Measurements from ENCODE around the gene RUNX2.

RUNX2 gene

DNA sequence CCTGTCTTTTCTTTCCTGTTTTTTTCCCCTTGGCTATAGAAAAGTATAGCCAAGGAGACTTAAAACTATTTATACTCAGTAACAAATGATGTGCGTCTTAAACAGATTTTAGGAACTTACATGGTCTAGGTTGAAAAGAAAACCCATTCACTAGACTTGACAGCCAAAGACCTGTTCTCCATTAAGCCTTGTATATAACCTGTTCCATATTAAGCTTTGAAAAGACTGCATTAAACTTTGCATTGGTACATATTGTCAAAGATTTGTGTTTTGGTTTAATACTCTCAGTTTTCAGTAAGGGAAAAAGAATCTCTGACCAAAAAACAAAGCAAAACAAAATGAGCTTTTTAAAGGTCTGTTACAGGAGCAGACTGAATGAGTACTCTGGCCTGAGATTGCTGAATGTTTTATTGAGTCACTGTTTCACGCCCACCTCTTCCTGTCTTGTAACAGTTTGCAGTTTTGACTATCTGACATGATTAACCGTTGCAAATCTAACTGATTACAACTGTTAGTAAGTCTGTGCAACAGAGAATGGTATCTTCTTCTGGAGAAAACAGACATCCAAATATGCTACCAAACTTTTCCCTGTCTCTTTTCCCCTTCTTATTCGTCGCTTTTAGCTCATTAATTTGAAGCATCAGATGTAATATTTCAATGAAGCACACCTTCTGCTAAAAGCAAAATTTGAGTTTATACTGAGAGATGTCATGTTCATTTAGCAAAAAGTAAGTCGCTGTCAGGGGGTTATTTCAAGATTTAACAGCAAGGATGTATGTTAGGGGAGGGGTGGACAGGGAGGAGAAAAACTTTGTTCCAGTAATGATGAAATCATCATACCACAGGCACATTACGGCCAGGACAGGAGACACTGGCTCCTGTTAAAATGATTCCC is 108.7 kb downstream of the RUNX2 start:
- no peak overlapping the region for H3K4me3 ChIP-seq (IDR thresholded peaks at IDR 0.05; ENCODE audit: insufficient read depth, low read depth, low read length)
- H3K36me3 ChIP-seq (ENCODE audit: insufficient read depth) = peaks cover 23% of the 10 kb centered on the region; the same call in 1 of the 2 replicates
- no peak overlapping the region for H3K9ac ChIP-seq
- peak overlapping the region; percentile 97; the same call in 1 of the 2 replicates for H3K4me2 ChIP-seq
- no peaks in the 10 kb centered on the region for H3K27me3 ChIP-seq (ENCODE audit: insufficient read depth, low read depth)
- peaks cover 100% of the 10 kb centered on the region for H3K79me2 ChIP-seq (ENCODE audit: insufficient read depth, low read depth)
- H3K4me1 ChIP-seq (ENCODE audit: low read depth, poor library complexity, severe bottlenecking) = peaks cover 100% of the 10 kb centered on the region
- H2AFZ ChIP-seq (ENCODE audit: low read depth) = no peak overlapping the region
- H3K27ac ChIP-seq = no peak overlapping the region
- TF ChIP-seq, protein P1, sequence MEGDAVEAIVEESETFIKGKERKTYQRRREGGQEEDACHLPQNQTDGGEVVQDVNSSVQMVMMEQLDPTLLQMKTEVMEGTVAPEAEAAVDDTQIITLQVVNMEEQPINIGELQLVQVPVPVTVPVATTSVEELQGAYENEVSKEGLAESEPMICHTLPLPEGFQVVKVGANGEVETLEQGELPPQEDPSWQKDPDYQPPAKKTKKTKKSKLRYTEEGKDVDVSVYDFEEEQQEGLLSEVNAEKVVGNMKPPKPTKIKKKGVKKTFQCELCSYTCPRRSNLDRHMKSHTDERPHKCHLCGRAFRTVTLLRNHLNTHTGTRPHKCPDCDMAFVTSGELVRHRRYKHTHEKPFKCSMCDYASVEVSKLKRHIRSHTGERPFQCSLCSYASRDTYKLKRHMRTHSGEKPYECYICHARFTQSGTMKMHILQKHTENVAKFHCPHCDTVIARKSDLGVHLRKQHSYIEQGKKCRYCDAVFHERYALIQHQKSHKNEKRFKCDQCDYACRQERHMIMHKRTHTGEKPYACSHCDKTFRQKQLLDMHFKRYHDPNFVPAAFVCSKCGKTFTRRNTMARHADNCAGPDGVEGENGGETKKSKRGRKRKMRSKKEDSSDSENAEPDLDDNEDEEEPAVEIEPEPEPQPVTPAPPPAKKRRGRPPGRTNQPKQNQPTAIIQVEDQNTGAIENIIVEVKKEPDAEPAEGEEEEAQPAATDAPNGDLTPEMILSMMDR (conservative IDR thresholded peaks at IDR 0.05; ENCODE audit: low read depth, low read length) = no peak
- H4K20me1 ChIP-seq (ENCODE audit: insufficient read depth) = no peaks in the 10 kb centered on the region; the same call in 1 of the 2 replicates

DNA sequence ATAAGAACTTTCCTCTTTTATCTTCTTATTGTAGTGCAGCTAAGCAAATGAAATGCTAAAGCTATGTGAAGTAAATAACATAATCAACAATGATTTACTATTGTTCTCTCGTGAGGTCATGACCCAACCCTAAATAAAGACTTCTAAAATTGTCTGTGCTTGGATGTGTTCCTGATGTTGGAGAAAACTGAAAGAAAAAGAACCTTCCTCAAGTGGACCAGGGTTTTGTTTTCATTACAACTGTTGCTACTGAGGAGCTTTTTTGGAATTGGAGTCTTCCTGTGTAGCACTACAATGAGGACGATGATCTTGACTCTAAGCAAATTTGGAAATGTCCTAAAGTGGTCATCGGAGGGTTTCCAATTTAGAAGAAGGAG is 109.3 kb downstream of the RUNX2 start:
- H3K9ac ChIP-seq = no peak overlapping the region
- no peaks in the 10 kb centered on the region for H3K27me3 ChIP-seq (ENCODE audit: insufficient read depth, low read depth)
- peaks cover 5% of the 10 kb centered on the region; the same call in 1 of the 2 replicates for H4K20me1 ChIP-seq (ENCODE audit: insufficient read depth)
- TF ChIP-seq, protein P1 (conservative IDR thresholded peaks at IDR 0.05; ENCODE audit: low read depth, low read length) = no peak
- H3K4me3 ChIP-seq (IDR thresholded peaks at IDR 0.05; ENCODE audit: insufficient read depth, low read depth, low read length) = no peak overlapping the region
- H3K36me3 ChIP-seq (ENCODE audit: insufficient read depth) = peaks cover 23% of the 10 kb centered on the region; the same call in 1 of the 2 replicates
- peaks cover 100% of the 10 kb centered on the region for H3K79me2 ChIP-seq (ENCODE audit: insufficient read depth, low read depth)
- H3K4me1 ChIP-seq (ENCODE audit: low read depth, poor library complexity, severe bottlenecking) = peaks cover 100% of the 10 kb centered on the region
- no peak overlapping the region; the same call in 1 of the 2 replicates for H3K4me2 ChIP-seq
- no peak overlapping the region for H2AFZ ChIP-seq (ENCODE audit: low read depth)
- H3K27ac ChIP-seq = no peak overlapping the region

DNA sequence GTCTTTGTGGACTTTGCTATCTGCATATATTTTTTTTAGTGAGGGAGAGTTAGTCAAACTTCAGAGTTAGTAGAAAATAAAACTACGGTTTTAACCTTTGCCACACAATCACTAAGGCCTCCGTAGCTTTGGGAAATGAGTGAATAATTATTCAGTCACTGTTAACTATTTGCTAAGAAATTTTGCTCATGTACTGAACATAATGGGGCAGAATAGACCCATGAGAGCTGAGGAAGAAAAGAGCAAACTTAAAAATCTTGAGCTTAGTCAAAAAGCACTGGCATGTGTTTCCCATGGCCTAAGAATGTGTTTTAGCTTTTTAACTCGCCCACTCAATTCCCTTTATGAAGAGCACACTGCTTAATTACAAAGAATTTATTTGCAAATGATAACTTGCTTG is 110.0 kb downstream of the RUNX2 start:
- Histone ChIP-seq H3K27me3 (ENCODE audit: insufficient read depth, low read depth) (no peaks in the 10 kb centered on the region), H2AFZ (ENCODE audit: low read depth) (no peak overlapping the region), H3K4me2 (0 out of 2 replicates have a peak overlapping the region, but pooled peaks have one; percentile 17), H3K4me1 (ENCODE audit: low read depth, poor library complexity, severe bottlenecking) (peaks cover 100% of the 10 kb centered on the region), H3K27ac (no peak overlapping the region; the same call in 1 of the 2 replicates), H3K9ac (no peak overlapping the region), H3K4me3 (IDR thresholded peaks at IDR 0.05; ENCODE audit: insufficient read depth, low read depth, low read length) (no peak overlapping the region), H3K36me3 (ENCODE audit: insufficient read depth) (peaks cover 23% of the 10 kb centered on the region; the same call in 1 of the 2 replicates), H3K79me2 (ENCODE audit: insufficient read depth, low read depth) (peaks cover 100% of the 10 kb centered on the region), H4K20me1 (ENCODE audit: insufficient read depth) (peaks cover 5% of the 10 kb centered on the region; the same call in 1 of the 2 replicates)
- TF ChIP-seq, protein P1 (conservative IDR thresholded peaks at IDR 0.05; ENCODE audit: low read depth, low read length) = no peak

DNA sequence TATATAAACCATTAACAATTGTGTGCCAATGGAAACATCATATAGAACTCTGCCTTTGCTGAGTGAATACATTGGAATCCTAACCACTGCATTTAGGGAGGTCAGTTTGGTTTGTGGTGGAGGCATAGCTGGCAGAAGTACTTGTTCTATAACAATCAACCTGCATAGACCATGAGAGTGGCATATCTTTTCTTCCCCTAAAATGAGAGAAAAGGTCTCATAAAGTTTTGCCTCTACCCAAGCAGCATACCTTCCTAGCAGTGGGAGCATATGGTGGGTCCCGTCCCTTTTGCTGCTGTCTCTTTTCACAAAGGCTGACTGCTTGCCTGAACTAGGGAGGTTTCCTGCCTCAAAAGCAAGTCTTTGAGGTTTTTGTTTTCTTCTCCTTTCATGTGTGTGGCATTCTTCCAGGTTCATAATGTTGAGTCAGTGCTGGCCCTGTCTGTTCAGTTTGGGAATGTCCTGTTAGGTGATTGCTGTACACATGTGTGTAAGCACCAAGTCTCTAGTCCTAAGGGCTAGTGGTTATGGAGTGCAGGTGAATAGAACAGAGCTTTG is 110.8 kb downstream of the RUNX2 start:
- Histone ChIP-seq H3K4me3 (IDR thresholded peaks at IDR 0.05; ENCODE audit: insufficient read depth, low read depth, low read length) (no peak overlapping the region), H3K9ac (no peak overlapping the region), H3K4me2 (peak overlapping the region; percentile 17; the same call in 1 of the 2 replicates), H3K79me2 (ENCODE audit: insufficient read depth, low read depth) (peaks cover 100% of the 10 kb centered on the region), H3K27me3 (ENCODE audit: insufficient read depth, low read depth) (no peaks in the 10 kb centered on the region), H4K20me1 (ENCODE audit: insufficient read depth) (peaks cover 5% of the 10 kb centered on the region; the same call in 1 of the 2 replicates), H2AFZ (ENCODE audit: low read depth) (no peak overlapping the region), H3K27ac (no peak overlapping the region), H3K36me3 (ENCODE audit: insufficient read depth) (peaks cover 23% of the 10 kb centered on the region; the same call in 1 of the 2 replicates), H3K4me1 (ENCODE audit: low read depth, poor library complexity, severe bottlenecking) (peaks cover 100% of the 10 kb centered on the region)
- TF ChIP-seq, protein P1 (conservative IDR thresholded peaks at IDR 0.05; ENCODE audit: low read depth, low read length) = no peak; the same call in 1 of the 2 replicates
